ENCODE results near the gene ZNF618.

Gene ZNF618

DNA sequence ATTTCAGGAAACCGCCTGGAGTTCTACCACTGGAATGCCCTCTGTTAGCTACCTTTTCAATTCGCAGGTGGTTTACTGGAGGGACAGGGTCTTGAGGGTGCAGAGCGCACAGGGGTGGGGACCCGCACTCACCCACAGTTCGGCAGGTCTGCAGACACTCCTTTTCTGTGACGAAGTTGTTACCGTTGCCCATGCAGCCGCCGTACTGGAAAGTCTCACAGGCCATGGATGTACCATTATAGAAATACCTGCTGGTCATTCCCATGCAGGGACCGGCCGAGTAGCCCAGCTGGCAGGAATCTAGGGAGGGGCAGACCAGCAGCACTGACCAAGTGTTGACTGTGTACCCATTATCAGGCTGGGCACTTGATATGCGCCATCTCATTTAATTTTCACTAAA lies 185.2 kb downstream of the ZNF618 start:
- no peak for DNase-seq (ENCODE audit: low spot score)

DNA sequence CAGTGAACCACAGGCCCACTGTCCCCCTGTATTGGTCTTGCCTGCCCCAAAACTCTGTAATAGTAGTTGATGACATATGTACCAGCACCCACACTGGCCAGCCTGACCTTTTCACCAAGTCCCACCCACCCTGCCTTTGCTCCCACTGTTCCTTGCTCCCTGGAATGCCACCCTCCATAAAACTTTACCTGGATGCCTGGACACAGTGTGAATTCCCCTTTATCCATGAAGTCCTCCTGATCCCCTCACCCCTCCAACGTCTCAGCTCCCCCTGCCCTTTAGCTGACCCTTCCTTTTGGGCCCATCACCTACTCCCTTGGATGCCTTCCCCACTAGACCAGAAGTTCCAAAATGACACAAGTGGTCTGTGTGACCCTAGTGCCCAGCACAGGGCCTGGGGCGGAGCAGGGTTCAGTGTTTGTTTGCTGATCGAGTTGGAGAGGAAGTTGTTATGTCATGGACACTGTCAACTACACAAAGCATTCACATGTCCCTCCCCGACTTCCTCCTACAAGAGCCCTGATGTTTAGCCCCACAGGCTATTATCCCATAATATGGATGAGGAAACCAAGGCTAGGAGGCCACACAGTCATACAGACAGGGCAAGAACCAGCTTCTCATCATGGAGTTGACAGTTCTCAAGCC lies 185.8 kb downstream of the ZNF618 start:
- DNase-seq (ENCODE audit: low spot score), result no peak

DNA sequence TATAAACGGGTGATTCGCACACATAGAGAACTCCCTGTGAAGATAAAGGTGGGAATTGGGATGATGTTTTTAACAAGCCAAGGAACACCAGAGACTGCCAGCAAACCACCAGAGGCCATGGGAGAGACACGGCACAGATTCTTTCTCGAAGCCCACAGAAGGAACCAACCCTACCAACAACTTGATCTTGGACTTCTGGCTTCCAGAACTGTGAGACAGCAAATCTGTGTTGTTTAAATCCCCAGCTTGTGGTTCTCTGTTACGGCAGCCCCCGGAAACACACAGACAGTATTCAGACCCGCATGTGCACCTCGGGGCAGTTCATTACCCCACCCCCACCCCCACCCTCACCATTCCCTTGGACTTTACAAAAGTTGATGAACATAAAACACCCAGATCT lies 189.2 kb downstream of the ZNF618 start:
- DNase-seq (ENCODE audit: low spot score), result no peak

DNA sequence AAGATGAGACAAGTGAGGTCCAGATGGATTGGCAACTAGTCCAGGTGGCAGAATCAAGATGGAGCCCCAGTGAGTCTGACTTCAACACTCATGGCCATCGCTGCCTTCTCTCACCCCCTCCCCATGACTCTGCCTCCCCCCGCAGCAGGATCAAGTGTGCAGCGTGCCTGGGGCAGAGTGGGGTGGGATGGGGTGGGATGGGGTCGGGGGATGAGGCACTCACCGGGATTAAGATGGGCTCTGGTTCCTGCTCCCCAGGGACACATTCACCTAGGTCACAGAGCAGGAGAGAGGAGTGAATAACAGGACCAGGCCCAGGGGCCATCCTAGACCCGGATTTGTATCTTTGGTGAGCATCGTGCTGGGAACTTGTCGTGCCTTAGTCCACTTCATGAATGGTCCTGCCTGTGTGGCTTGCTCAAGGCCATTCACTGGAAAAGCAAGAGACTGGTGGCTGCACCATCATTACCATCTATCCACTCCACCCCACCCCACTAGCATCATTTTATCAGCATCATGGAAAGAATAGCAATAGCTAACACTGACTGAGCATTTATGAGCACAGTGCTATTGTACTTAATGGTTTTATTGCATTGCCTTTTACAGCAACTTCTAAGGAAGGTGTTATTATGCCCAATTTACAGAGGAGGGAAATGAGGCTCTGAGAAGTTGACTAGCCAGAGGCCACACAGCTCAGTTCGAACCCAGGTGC lies 193.5 kb downstream of the ZNF618 start:
- DNase-seq (ENCODE audit: low spot score), result no peak

DNA sequence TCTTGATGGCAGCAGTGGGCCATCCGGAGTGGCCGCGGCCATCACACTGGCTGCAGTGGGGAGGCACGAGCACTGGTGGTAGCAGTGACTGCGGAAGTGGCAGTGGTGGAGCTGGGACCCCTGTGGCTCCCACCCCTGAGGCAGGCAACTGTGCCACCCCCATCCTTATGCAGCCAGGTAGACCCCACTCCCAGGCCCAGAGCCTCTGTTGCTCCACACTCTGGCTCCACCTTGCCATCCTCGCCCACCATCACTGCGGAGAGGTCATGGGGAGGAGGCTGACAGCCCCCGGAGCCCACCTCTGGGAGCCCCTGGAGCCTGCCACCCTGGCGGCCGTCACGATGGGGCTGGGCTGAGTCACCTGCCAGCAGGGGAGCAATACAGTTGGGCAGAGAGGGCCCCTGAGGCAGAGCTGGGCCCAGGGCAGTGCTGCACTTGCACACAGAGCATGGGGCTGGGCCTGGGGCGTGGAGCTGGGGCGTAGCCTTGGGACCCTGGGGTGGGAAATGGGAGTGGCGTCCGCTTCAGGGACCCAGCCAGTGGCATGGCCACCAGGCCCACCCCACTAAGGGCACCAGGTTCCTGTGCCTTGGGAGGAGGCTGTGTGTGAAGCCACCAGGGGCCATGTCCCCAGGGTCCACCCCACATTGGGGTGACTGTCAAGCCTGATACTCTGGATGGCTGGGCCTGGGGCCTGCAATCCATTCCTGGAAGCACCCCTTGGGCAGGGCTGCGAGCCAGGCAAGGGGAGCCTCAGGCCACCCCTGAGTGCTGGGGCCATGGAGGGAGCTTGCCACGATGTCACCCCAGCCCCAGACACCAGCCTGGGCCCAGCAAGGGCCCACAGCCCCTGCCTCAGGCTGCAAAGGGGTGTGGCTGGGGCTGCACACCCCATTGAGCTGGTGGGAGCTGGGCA lies 194.3 kb downstream of the ZNF618 start:
- no peak for DNase-seq (ENCODE audit: low spot score)

DNA sequence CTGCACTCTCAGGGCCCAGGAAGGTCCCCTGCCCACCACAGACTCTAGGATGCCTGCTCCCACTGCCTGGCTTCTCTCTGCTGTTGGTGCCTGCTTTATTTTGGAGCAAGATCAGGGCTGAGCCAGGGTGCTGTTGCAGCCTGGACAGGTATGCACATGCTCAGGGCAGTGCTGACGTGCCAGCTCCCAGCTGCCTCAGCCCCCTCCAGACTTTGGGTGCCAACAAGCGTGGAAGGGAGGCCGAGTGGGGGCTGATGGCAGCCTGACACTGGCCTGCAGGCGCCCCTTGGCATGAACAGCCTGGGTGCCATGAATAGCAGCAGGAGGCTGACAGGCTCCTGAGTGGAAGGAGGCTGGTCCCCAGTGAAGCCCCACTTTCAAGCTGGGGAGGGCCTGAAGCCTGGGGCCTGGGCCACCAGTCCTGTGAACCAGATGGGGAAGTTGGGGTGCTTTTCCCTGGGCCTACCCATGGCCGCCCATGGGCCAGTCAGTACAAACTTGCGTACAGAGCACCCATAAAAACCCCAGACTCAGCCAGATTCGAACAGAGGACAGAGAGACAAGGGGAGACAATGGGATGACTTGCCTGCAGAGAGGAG lies 195.2 kb downstream of the ZNF618 start:
- no peak for DNase-seq (ENCODE audit: low spot score)

GRCh38 chr9:114072184-114073140 lies 196.4 kb downstream of the ZNF618 start:
- no peak for DNase-seq (ENCODE audit: low spot score)

DNA sequence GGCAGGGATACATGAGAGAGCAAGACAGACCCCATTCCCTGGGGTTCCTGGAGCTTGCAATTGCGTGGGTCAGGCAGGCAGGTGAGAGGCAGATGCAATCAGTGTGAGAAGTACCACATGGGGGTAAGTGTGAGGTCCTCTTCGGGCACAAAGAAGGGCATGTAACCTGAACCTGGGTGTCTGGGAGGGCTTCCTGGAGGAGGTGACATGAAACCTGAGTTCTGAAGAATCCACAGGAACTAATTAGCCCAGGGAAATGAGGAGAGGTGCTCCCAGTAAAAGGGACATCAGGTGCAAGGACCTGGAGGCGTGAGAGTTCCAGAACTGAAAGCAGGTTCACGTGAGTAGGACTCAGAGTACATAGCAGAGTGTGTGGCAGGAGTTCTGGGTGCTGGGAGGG lies 199.5 kb downstream of the ZNF618 start:
- DNase-seq (ENCODE audit: low spot score), result no peak

- DNase-seq (ENCODE audit: low spot score), result no peak
Measured at GRCh38 chr9:114076237-114077161, 200.4 kb downstream of the ZNF618 start.

DNA sequence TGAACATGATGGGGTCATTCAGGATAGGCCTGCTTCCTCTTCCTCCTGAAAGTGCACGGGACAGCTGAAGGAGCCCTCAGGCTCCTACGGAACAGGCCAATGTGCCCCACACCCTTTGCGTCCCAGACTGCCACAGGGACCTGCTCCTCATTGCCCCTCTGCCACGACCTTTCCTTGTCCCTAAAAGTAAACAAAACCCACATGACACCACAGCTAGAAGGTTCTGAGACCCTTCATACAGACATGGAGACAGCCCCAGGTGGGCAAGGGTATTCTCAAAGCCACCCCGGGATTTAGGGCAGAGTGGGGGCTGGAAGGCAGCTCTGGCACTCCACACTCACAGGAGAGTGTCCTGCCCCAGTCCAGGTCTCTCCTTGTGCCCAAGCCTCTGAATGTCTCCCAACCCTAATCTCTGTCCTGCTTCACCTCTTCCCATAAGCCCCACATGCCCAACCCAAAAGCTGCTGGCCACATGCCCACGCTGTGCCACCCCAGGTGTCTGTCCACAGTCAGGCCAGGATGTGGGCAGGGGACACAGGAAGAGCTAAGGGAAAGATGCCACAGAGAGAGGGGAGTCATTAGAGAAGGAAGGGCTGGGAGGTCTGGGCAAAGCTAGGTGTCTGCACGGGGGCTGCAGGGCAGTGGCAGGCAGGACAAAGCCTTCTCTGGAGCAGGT lies 201.2 kb downstream of the ZNF618 start:
- DNase-seq (ENCODE audit: low spot score), result no peak

DNA sequence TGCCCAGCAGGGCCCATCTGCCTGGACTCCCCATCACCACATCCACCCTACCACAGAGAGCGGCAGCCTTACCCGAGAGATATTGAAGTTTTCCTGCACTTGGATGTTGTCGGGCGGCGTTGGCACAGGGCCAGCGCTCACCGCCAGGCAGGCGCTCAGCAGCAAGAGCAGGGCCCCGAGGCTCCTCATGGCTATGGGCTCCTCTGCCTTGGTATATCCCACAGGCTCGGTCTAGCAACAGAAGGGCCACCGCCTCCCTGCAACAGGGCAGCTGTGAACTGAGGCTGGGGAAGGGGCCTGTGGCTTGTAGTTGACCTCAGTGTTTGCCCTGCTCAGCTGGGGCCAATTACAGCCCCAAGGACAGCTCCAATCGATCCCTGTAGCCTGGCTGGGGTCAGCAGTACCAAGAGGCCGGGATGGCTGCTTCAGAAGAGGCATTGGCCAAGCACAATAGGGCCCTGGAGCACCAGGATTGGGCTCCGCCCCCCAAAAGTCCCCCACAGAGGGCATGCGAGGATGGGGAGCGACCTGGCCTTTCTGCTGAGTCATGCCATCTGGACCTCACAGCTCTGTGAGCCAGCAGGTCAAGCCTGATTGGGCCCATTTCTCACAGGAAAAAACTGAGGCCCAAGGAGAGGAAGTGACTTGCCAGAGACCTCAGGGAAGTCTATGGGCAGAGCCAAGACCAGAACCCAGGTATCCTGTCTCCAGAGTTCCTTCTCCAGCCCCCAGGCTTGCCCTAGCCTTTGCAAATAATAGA lies 202.1 kb downstream of the ZNF618 start, which contains the start of gene AMBP:
Gene AMBP, minus strand, starts transcription at position 280 of the 760 bp plus-strand sequence. Its CDS starts 91 bp downstream, at position 189.
- no peak for DNase-seq (ENCODE audit: low spot score)

- no peak for DNase-seq (ENCODE audit: low spot score)
Measured at GRCh38 chr9:114078781-114079156, 202.7 kb downstream of the ZNF618 start.

- DNase-seq (ENCODE audit: low spot score), result no peak
Measured at GRCh38 chr9:114080195-114080772, 204.2 kb downstream of the ZNF618 start.

DNA sequence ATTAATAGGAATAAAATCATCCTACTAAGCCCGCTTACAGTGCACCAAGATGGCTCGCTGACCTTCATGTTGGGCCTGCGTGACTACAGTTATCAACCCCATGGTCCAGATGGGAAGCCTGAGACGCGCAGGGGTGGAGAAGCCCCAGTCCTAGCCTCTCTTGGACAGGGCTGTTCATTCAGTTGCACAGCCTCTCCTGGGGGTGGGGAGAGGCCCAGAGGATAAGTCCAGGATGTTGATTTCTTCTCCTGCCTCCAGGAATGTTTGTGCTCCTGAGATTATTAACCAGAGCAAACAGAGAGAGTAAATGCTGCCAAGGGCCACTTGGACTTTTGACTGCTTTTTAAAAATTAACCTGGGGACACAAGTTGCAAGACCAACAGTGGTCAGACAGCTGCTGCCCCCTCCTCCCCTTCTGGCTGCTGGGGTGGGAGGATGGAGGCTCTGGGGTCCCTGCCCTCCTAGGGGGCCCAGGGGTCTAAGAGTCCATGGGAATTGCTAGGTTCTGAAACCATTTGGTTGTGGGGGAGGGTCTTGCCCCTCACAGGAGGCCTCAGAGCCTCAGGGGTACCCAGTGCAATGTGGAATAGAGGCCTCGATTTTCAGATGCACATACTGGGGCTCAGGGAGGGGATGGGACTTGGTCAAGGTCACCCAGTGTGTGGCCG lies 204.8 kb downstream of the ZNF618 start:
- no peak for DNase-seq (ENCODE audit: low spot score)

- no peak for DNase-seq (ENCODE audit: low spot score)
Measured at GRCh38 chr9:114081441-114082016, 205.4 kb downstream of the ZNF618 start.

- peak; percentile 74 for DNase-seq (ENCODE audit: low spot score)
Measured at GRCh38 chr9:114082017-114082762, 206.1 kb downstream of the ZNF618 start.

All from hematopoietic multipotent progenitor cell treated with erythropoietin and hydrocortisone succinate and interleukin-3 and kit ligand, for 17 days (in vitro differentiated cells).